Upper lobe of left lung (tissue), 6 donors: ENCODE measurements around the gene SLC23A2. TPM values are rescaled to one million over a fixed set of nuclear protein-coding genes. Genes with fewer than 3 reads are reported as not detected.
"Not testable (repeated sequence)": the region's sequence is repeated elsewhere in the genome, so short reads cannot be mapped to it uniquely, and the experiment has no call there.

Source experiments
- ATAC-seq, 2 donors: fragments of 200-7000 bp; cut with Tn5 transposase; one replicate each; pipeline ENCODE4 v1.9.1; 2022; ENCODE audit warnings: mild to moderate bottlenecking in 2 of 2, moderate library complexity in 2 of 2; ENCODE audit not compliant: low FRiP score in 2 of 2
- DNase-seq, 2 donors: peaks; one replicate each; pipeline ENCODE4 v3.0.0-alpha.2; 2019 to 2020
- H3K27ac ChIP-seq, 4 donors: fragments of 200-600 bp; sonication (generic); one replicate each; pipeline ENCODE4 v1.5.1; 2016 to 2019
- H3K27me3 ChIP-seq, 4 donors: fragments of 200-600 bp; sonication (generic); one replicate each; pipeline ENCODE4 v1.5.1; 2017 to 2019
- H3K36me3 ChIP-seq, 4 donors: fragments of 200-600 bp; sonication (generic); one replicate each; pipeline ENCODE4 v1.5.1; 2016 to 2019
- H3K4me1 ChIP-seq, 4 donors: fragments of 200-600 bp; sonication (generic); one replicate each; pipeline ENCODE4 v1.5.1; 2018 to 2019
- H3K4me3 ChIP-seq, 4 donors: fragments of 200-600 bp; sonication (generic); one replicate each; pipeline ENCODE4 v1.5.1; 2017 to 2019; ENCODE audit warnings: mild to moderate bottlenecking in 2 of 4, moderate library complexity in 1 of 4
- H3K9me3 ChIP-seq, 4 donors: fragments of 200-600 bp; sonication (generic); one replicate each; pipeline ENCODE4 v1.5.1; 2018 to 2019
- CTCF ChIP-seq, 6 experiments: fragments of 450-650 bp in 4 of 6; fragments of 200-600 bp in 2 of 6; sonication (generic) in 2 of 6; IDR thresholded peaks; one replicate each; pipeline ENCODE4 v1.5.1; 2016 to 2019; ENCODE audit warnings: antibody characterized with exemption in 6 of 6
- EP300 ChIP-seq, 4 donors: sonication (generic); formaldehyde crosslinking; IDR thresholded peaks; one replicate each; pipeline ENCODE4 v1.5.1; 2017; ENCODE audit warnings: antibody characterized with exemption in 4 of 4, control low read depth in 2 of 4
- POLR2A ChIP-seq, 4 donors: fragments of 450-650 bp; IDR thresholded peaks; one replicate each; pipeline ENCODE4 v1.5.1; 2016 to 2017; ENCODE audit warnings: antibody characterized with exemption in 4 of 4, mild to moderate bottlenecking in 2 of 4
- POLR2AphosphoS5 ChIP-seq, 2 donors: sonication (generic); formaldehyde crosslinking; IDR thresholded peaks; one replicate each; pipeline ENCODE4 v1.5.1; 2017; ENCODE audit warnings: antibody characterized with exemption in 2 of 2
- WGBS, 2 donors: methylation state at CpG; one replicate each; pipeline ENCODE4 v1.1.5; 2017 to 2018; 5-methylcytosine and 5-hydroxymethylcytosine counted together
- total RNA-seq, 6 donors: library from RNA; depleted of rRNA in 4 of 6; stranded (reverse); fragments of >200 nt in 4 of 6; gene quantifications; one replicate each; pipeline versions ENCODE4 v1.1.0 to v1.2.1, GENCODE V29; 2016 to 2021
- donor health status: DM: no; HTN: no; CAD: no; lungs with moderate emphysema.
- donor health status: DM: no; HTN: yes; CAD: no; lungs with severe emphysema.

Gene SLC23A2
- total RNA-seq, 6 donors from 2014 or later, result 13.1 to 26.2 (median 19.2) TPM

GRCh38 chr20:5033566-5033965 is 32.3 kb upstream of the SLC23A2 start:
- H3K4me1 ChIP-seq, result no peaks in the 10 kb centered on the region
- 71 to 89% methylated on average over 2 of the region's 2 CpGs for WGBS, 2 donors

GRCh38 chr20:5031701-5032100 is 30.4 kb upstream of the SLC23A2 start:
- H3K9me3 ChIP-seq, DNase-seq, H3K27me3 ChIP-seq, H3K36me3 ChIP-seq, H3K4me1 ChIP-seq, H3K4me3 ChIP-seq, ATAC-seq, H3K27ac ChIP-seq: not testable (repeated sequence)
- WGBS, 2 donors, result 89 to 95% methylated on average over 10 of the region's 10 CpGs

More at GRCh38 chr20:5033566-5033965, 32.3 kb upstream of the SLC23A2 start:
- no peaks in the 10 kb centered on the region for H3K36me3 ChIP-seq
- H3K4me3 ChIP-seq, result no peak overlapping the region
- no peak for TF ChIP-seq EP300 (IDR thresholded peaks at IDR 0.05)
- ATAC-seq (no peak), DNase-seq (no peak)
- H3K27me3 ChIP-seq, result no peaks in the 10 kb centered on the region
- no peaks in the 10 kb centered on the region for H3K9me3 ChIP-seq
- no peak overlapping the region for H3K27ac ChIP-seq

GRCh38 chr20:5031206-5031557 is 29.9 kb upstream of the SLC23A2 start:
- H3K36me3 ChIP-seq, result no peaks in the 10 kb centered on the region
- no peak overlapping the region for H3K27ac ChIP-seq
- peak in 1 of 2 donors; percentile 33 for DNase-seq
- H3K4me3 ChIP-seq, result no peak overlapping the region
- 73 to 80% methylated on average over 10 of the region's 10 CpGs for WGBS, 2 donors
- H3K27me3 ChIP-seq, result no peaks in the 10 kb centered on the region
- TF ChIP-seq POLR2A (IDR thresholded peaks at IDR 0.05), result no peak
- no peak for TF ChIP-seq EP300 (IDR thresholded peaks at IDR 0.05)
- ATAC-seq, result no peak
- no peaks in the 10 kb centered on the region for H3K9me3 ChIP-seq
- H3K4me1 ChIP-seq, result no peaks in the 10 kb centered on the region

GRCh38 chr20:5030348-5031205 is 29.3 kb upstream of the SLC23A2 start:
- Histone ChIP-seq H3K27me3 (no peaks in the 10 kb centered on the region), H3K27ac (no peak overlapping the region), H3K36me3 (no peaks in the 10 kb centered on the region), H3K9me3 (no peaks in the 10 kb centered on the region), H3K4me1 (no peaks in the 10 kb centered on the region), H3K4me3 (no peak overlapping the region)
- TF ChIP-seq POLR2AphosphoS5 (IDR thresholded peaks at IDR 0.05) (no peak), POLR2A (IDR thresholded peaks at IDR 0.05) (no peak), CTCF (IDR thresholded peaks at IDR 0.05) (no peak), EP300 (IDR thresholded peaks at IDR 0.05) (no peak)
- ATAC-seq (peak in 1 of 2 donors; percentile 10), DNase-seq (no peak)
- WGBS, 2 donors, result 66 to 67% methylated on average over 10 of the region's 10 CpGs

GRCh38 chr20:5028258-5029059 is 27.1 kb upstream of the SLC23A2 start:
- not testable (repeated sequence) for H3K27me3 ChIP-seq, H3K4me1 ChIP-seq, H3K36me3 ChIP-seq, H3K9me3 ChIP-seq, H3K4me3 ChIP-seq, ATAC-seq, H3K27ac ChIP-seq, DNase-seq
- 93 to 94% methylated on average over 3 to 4 of the region's 4 CpGs for WGBS, 2 donors

GRCh38 chr20:5024982-5025381 is 23.7 kb upstream of the SLC23A2 start:
- ATAC-seq (no peak), DNase-seq (peak in 1 of 2 donors; percentile 30)
- WGBS, 2 donors, result 84 to 88% methylated on average over 4 of the region's 4 CpGs

More at GRCh38 chr20:5024982-5025381, 23.7 kb upstream of the SLC23A2 start:
- no peak overlapping the region for H3K4me3 ChIP-seq
- peaks cover 0 to 8% (median 3%) of the 10 kb centered on the region in 4 donors for H3K4me1 ChIP-seq
- no peaks in the 10 kb centered on the region for H3K36me3 ChIP-seq
- H3K27me3 ChIP-seq, result no peaks in the 10 kb centered on the region
- TF ChIP-seq POLR2AphosphoS5 (IDR thresholded peaks at IDR 0.05) (no peak), EP300 (IDR thresholded peaks at IDR 0.05) (no peak), CTCF (IDR thresholded peaks at IDR 0.05) (no peak), POLR2A (IDR thresholded peaks at IDR 0.05) (no peak)
- H3K9me3 ChIP-seq, result no peaks in the 10 kb centered on the region
- no peak overlapping the region for H3K27ac ChIP-seq
